OCI-LY7 (cell line): ENCODE measurements around the gene UVRAG. TPM values are rescaled to one million over a fixed set of nuclear protein-coding genes. Genes with fewer than 3 reads are reported as not detected.

ENCODE experiments used
- BruUV-seq: library from RNA; stranded (reverse); fragments of 400-500 nt; replicated peaks from 2 replicates; lab custom pipeline; 2021; lab: Mats Ljungman, UMichigan
- CTCF ChIA-PET: fragments of 300-600 bp; sonication (Branson Sonifier 250); formaldehyde crosslinking; loops from one replicate; lab custom pipeline; 2022; ENCODE audit warnings: antibody characterized with exemption; ENCODE audit not compliant: unreplicated experiment; lab: Charles Lee
- POLR2A ChIA-PET: fragments of 300-600 bp; sonication (Branson Sonifier 250); formaldehyde crosslinking; loops from one replicate; lab custom pipeline; 2022; ENCODE audit warnings: antibody characterized with exemption; lab: Charles Lee
- DNase-seq: peaks from one replicate; pipeline ENCODE4 v3.0.0-alpha.2; 2015; ENCODE audit warnings: low spot score
- H2AFZ ChIP-seq: fragments of 200-600 bp; sonication (generic), shearing (Covaris generic); 2 replicates; pipeline ENCODE4 v1.6.1; 2014; ENCODE audit warnings: mild to moderate bottlenecking, antibody characterized with exemption, low read length, moderate library complexity
- H3K27ac ChIP-seq: fragments of 200-600 bp; sonication (generic); 2 replicates; pipeline ENCODE4 v1.5.1; 2014; ENCODE audit warnings: mixed run types, low read depth, mild to moderate bottlenecking, moderate library complexity, low read length, inconsistent platforms; ENCODE audit not compliant: poor library complexity, severe bottlenecking
- H3K36me3 ChIP-seq: fragments of 200-600 bp; sonication (generic); 2 replicates; pipeline ENCODE4 v1.6.1; 2014; ENCODE audit warnings: mild to moderate bottlenecking, antibody characterized with exemption, low read length, moderate library complexity, mixed read lengths; ENCODE audit not compliant: insufficient read depth
- H3K4me1 ChIP-seq: fragments of 200-600 bp; sonication (generic); 2 replicates; pipeline ENCODE4 v1.5.1; 2014; ENCODE audit warnings: mild to moderate bottlenecking, low read length; ENCODE audit not compliant: insufficient read depth, poor library complexity, severe bottlenecking
- H3K4me2 ChIP-seq: fragments of 200-600 bp; sonication (generic); 2 replicates; pipeline ENCODE4 v1.6.1; 2014; ENCODE audit warnings: mild to moderate bottlenecking, low read length
- H3K4me3 ChIP-seq: fragments of 200-600 bp; sonication (generic); 2 replicates; pipeline ENCODE4 v1.5.1; 2014; ENCODE audit warnings: mild to moderate bottlenecking, low read depth, low read length; ENCODE audit not compliant: poor library complexity, severe bottlenecking
- H3K79me2 ChIP-seq: fragments of 200-600 bp; sonication (generic); 2 replicates; pipeline ENCODE4 v1.6.1; 2016; ENCODE audit warnings: low read depth, mild to moderate bottlenecking, low read length, moderate library complexity, mixed read lengths; ENCODE audit not compliant: insufficient read depth
- H3K9me2 ChIP-seq: fragments of 200-600 bp; sonication (generic); 2 replicates; pipeline ENCODE4 v1.6.1; 2016; ENCODE audit warnings: mild to moderate bottlenecking, low read length, mixed read lengths; ENCODE audit not compliant: insufficient read depth
- H3K9me3 ChIP-seq: fragments of 200-600 bp; sonication (generic); 2 replicates; pipeline ENCODE4 v1.6.1; 2014; ENCODE audit warnings: mild to moderate bottlenecking, mixed run types, low read length, mixed read lengths
- H4K20me1 ChIP-seq: fragments of 200-600 bp; sonication (generic); 2 replicates; pipeline ENCODE4 v1.6.1; 2014; ENCODE audit warnings: mild to moderate bottlenecking, antibody characterized with exemption, low read length, moderate library complexity, mixed read lengths; ENCODE audit not compliant: insufficient read depth
- EZH2phosphoT487 ChIP-seq: fragments of 200-600 bp; sonication (generic); IDR thresholded peaks from 2 replicates; pipeline ENCODE4 v1.6.1; 2018; ENCODE audit warnings: low read depth, borderline replicate concordance, mild to moderate bottlenecking, mixed run types, antibody characterized with exemption, low read length, moderate library complexity, mixed read lengths
- intact Hi-C: fragments of 100-400 bp; cut with micrococcal nuclease; formaldehyde crosslinking; loops from one replicate; pipeline ENCODE4 v1.10.0; 2022; ENCODE audit not compliant: unreplicated experiment
- total RNA-seq, 2 experiments: library from RNA; depleted of rRNA in 1 of 2; stranded (reverse); fragments of >200 nt in 1 of 2; shearing (Covaris generic) in 1 of 2; gene quantifications; 2 replicates each; pipeline ENCODE4 v1.2.3, GENCODE V29; 2014 to 2022
- TF ChIP-seq, protein P1 (sequence below): fragments of 200-600 bp; sonication (generic); conservative IDR thresholded peaks from 2 replicates; pipeline ENCODE4 v1.5.1; 2014; ENCODE audit warnings: mild to moderate bottlenecking, antibody characterized with exemption, low read length, moderate library complexity, mixed read lengths

The UVRAG gene
- total RNA-seq, 2 experiments from 2014 or later = 43.7 to 73.3 TPM

DNA sequence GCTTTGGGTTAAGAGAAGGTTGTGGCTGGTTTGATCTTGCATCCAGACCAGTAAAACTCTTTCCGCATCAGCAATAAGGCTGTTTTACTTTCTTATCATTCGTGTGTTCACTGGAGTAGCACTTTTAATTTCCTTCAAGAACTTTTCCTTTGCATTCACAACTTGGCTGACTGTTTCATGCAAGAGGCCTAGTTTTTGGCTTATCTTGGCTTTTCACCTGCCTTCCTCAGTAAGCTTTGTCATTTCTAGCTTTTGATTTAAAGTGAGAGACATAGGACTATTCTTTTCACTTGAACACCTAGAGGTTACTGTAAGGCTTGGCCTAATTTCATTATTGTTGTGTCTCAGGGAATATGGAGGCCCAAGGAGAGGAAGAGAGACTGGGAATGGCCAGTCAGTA, 144.5 kb downstream of the UVRAG start:
- Histone ChIP-seq H2AFZ (no peak overlapping the region), H3K4me2 (no peak overlapping the region), H3K79me2 (no peaks in the 10 kb centered on the region), H3K9me3 (no peaks in the 10 kb centered on the region), H4K20me1 (no peaks in the 10 kb centered on the region), H3K36me3 (peaks cover 51% of the 10 kb centered on the region), H3K27ac (no peak overlapping the region), H3K4me1 (no peaks in the 10 kb centered on the region), H3K9me2 (no peaks in the 10 kb centered on the region), H3K4me3 (no peak overlapping the region)
- DNase-seq = no peak
- CTCF ChIA-PET = no interaction called here
- POLR2A ChIA-PET = interaction anchor here (1.2 kb wide), 1 partner anchor 12 kb away, joined by 3 read pairs; no protein-coding TSS in a partner anchor
- intact Hi-C loops = no loop called here
- TF ChIP-seq, protein P1, sequence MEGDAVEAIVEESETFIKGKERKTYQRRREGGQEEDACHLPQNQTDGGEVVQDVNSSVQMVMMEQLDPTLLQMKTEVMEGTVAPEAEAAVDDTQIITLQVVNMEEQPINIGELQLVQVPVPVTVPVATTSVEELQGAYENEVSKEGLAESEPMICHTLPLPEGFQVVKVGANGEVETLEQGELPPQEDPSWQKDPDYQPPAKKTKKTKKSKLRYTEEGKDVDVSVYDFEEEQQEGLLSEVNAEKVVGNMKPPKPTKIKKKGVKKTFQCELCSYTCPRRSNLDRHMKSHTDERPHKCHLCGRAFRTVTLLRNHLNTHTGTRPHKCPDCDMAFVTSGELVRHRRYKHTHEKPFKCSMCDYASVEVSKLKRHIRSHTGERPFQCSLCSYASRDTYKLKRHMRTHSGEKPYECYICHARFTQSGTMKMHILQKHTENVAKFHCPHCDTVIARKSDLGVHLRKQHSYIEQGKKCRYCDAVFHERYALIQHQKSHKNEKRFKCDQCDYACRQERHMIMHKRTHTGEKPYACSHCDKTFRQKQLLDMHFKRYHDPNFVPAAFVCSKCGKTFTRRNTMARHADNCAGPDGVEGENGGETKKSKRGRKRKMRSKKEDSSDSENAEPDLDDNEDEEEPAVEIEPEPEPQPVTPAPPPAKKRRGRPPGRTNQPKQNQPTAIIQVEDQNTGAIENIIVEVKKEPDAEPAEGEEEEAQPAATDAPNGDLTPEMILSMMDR = no peak
- no peak for TF ChIP-seq EZH2phosphoT487
- BruUV-seq = no TSS peak

DNA sequence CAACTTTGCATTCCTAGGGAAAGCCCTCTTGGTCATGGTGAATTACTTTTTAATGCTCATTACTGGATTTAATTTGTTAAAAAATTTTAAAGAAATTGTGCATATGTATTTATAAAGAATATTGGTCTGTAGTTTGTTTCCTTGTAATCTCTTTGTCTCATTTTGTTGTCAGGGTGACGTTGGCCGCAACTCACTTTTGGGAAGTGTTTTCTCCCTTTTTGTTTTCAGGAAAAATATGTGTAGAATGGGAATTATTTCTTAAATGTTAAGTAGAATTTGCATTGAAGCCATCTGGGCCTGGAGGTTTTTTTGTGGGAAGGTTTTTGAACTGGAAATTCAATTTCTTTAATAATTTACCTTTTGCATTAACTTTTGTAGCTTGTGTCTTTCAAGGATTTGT, 149.1 kb downstream of the UVRAG start:
- Histone ChIP-seq H3K4me3 (no peak overlapping the region), H3K27ac (no peak overlapping the region), H3K4me2 (no peak overlapping the region), H3K4me1 (no peaks in the 10 kb centered on the region), H3K9me3 (no peaks in the 10 kb centered on the region), H4K20me1 (no peaks in the 10 kb centered on the region), H3K9me2 (no peaks in the 10 kb centered on the region), H2AFZ (no peak overlapping the region), H3K36me3 (peaks cover 39% of the 10 kb centered on the region), H3K79me2 (no peaks in the 10 kb centered on the region)
- DNase-seq = no peak
- ChIA-PET POLR2A (no interaction called here), CTCF (no interaction called here)
- BruUV-seq = no TSS peak
- TF ChIP-seq, protein P1 = no peak
- no peak for TF ChIP-seq EZH2phosphoT487
- intact Hi-C loops = no loop called here

DNA sequence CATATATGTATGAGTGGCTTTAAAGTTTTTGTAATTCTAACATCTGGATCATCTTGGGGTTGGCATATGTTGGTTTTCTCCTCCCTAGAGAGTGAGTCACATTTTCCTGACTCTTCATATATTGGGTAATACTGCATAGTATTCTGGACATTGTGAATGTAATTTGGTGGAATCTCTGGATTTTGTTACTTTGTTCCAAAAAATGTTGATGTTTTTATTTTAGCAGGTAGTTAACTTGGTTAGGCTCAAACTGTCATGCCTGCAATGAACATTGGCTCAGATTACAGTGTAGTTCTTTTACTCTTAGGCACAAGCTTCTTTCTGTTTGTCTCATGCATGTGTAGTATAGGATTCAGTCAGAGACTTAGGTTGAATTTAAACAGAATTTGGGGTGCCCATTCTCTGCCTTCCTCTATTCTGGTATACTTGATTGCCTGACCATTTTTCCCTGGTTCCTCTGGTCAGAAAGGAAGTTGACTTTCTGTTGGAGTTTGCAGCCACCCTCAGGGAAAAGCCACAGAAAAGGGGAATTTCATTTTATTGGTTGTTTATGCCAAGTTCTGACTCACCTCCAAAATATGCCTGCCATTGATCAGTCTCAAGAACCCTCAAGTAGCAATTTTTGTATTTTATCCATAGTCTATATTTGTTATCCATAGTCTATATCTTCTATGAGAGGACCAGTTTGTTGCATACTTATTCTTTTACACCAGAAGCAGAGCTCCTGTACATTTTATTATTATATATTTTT, 151.7 kb downstream of the UVRAG start:
- ChIA-PET POLR2A (interaction anchor here (1.0 kb wide), 1 partner anchor 13 kb away, joined by 3 read pairs; no protein-coding TSS in a partner anchor), CTCF (no interaction called here)
- H3K9me3 ChIP-seq = no peaks in the 10 kb centered on the region
- H3K27ac ChIP-seq = no peak overlapping the region
- no peaks in the 10 kb centered on the region for H4K20me1 ChIP-seq
- no peak for DNase-seq
- no peaks in the 10 kb centered on the region for H3K4me1 ChIP-seq
- BruUV-seq = no TSS peak
- no peak overlapping the region for H3K4me2 ChIP-seq
- H2AFZ ChIP-seq = no peak overlapping the region
- no peaks in the 10 kb centered on the region for H3K79me2 ChIP-seq
- TF ChIP-seq, protein P1 = no peak
- no peak overlapping the region for H3K4me3 ChIP-seq
- H3K9me2 ChIP-seq = no peaks in the 10 kb centered on the region
- intact Hi-C loops = no loop called here
- H3K36me3 ChIP-seq = peaks cover 45% of the 10 kb centered on the region
